A673 (cell line): Measurements from ENCODE around the gene DNAH14. TPM values are rescaled to one million over a fixed set of nuclear protein-coding genes. Genes with fewer than 3 reads are reported as not detected.

Experiments used
- BruUV-seq: library from RNA; stranded (reverse); fragments of 400-500 nt; replicated peaks from 2 replicates; lab custom pipeline; 2021; lab: Mats Ljungman, UMichigan
- CTCF ChIA-PET: fragments of 300-600 bp; sonication (Branson Sonifier 250); formaldehyde crosslinking; loops from one replicate; lab custom pipeline; 2022; ENCODE audit warnings: antibody characterized with exemption; lab: Charles Lee
- POLR2A ChIA-PET: fragments of 300-600 bp; sonication (Branson Sonifier 250); formaldehyde crosslinking; loops from one replicate; lab custom pipeline; 2022; ENCODE audit warnings: antibody characterized with exemption; ENCODE audit not compliant: low non-redundant PET; lab: Charles Lee
- DNase-seq: peaks from one replicate; pipeline ENCODE4 v3.0.0-alpha.2; 2015; ENCODE audit warnings: low spot score
- H3K27ac ChIP-seq: fragments of 200-600 bp; sonication (generic); 2 replicates; pipeline ENCODE4 v1.5.1; 2016; ENCODE audit warnings: mixed run types, low read depth, mild to moderate bottlenecking, mixed read lengths, antibody characterized with exemption, low read length; ENCODE audit not compliant: poor library complexity, severe bottlenecking
- H3K27me3 ChIP-seq: fragments of 200-600 bp; sonication (generic); replicated peaks from 2 replicates; pipeline ENCODE4 v1.6.1; 2017; ENCODE audit warnings: mixed run types, low read depth, mild to moderate bottlenecking, mixed read lengths, antibody characterized with exemption, low read length; ENCODE audit not compliant: insufficient read depth, poor library complexity
- H3K36me3 ChIP-seq: fragments of 200-600 bp; sonication (generic); 2 replicates; pipeline ENCODE4 v1.6.1; 2016; ENCODE audit warnings: mixed run types, mild to moderate bottlenecking, mixed read lengths, antibody characterized with exemption, low read length; ENCODE audit not compliant: insufficient read depth, poor library complexity, severe bottlenecking
- H3K4me1 ChIP-seq: fragments of 200-600 bp; sonication (generic); 2 replicates; pipeline ENCODE4 v1.6.1; 2017; ENCODE audit warnings: mixed run types, mild to moderate bottlenecking, mixed read lengths, antibody characterized with exemption, low read length; ENCODE audit not compliant: insufficient read depth, poor library complexity, severe bottlenecking
- H3K4me3 ChIP-seq: fragments of 200-600 bp; sonication (generic); 2 replicates; pipeline ENCODE4 v1.5.1; 2016; ENCODE audit warnings: low read depth, mixed run types, mild to moderate bottlenecking, mixed read lengths, low read length; ENCODE audit not compliant: poor library complexity, severe bottlenecking
- H3K9me3 ChIP-seq: fragments of 200-600 bp; sonication (generic); 2 replicates; pipeline ENCODE4 v1.6.1; 2016; ENCODE audit warnings: mixed run types, low read depth, mild to moderate bottlenecking, mixed read lengths, antibody characterized with exemption, low read length; ENCODE audit not compliant: poor library complexity, severe bottlenecking
- CTCF ChIP-seq: fragments of 300-800, 200-600 bp; sonication (generic); conservative IDR thresholded peaks from 2 replicates; pipeline ENCODE4 v1.5.1; 2017; ENCODE audit warnings: low read depth, mild to moderate bottlenecking, antibody characterized with exemption, low read length, moderate library complexity, mixed read lengths
- EZH2 ChIP-seq: fragments of 200-600 bp; sonication (generic); IDR thresholded peaks from 2 replicates; pipeline ENCODE4 v1.6.1; 2017; ENCODE audit warnings: borderline replicate concordance, low read depth, mild to moderate bottlenecking, mixed read lengths, antibody characterized with exemption, low read length; ENCODE audit not compliant: poor library complexity, severe bottlenecking
- intact Hi-C: fragments of 100-400 bp; cut with micrococcal nuclease; formaldehyde crosslinking; loops from one replicate; pipeline ENCODE4 v1.10.0; 2022; ENCODE audit not compliant: unreplicated experiment
- total RNA-seq: library from RNA; stranded (reverse); gene quantifications from 2 replicates; pipeline ENCODE4 v1.2.3, GENCODE V29; 2021

The DNAH14 gene
- total RNA-seq, 1 experiment from 2014 or later = 9.9 TPM

- Histone ChIP-seq H3K4me1 (no peaks in the 10 kb centered on the region), H3K4me3 (no peak overlapping the region), H3K27me3 (no peaks in the 10 kb centered on the region), H3K9me3 (no peaks in the 10 kb centered on the region), H3K27ac (no peak overlapping the region), H3K36me3 (no peaks in the 10 kb centered on the region)
- intact Hi-C loops = no loop called here
- no peak for DNase-seq
- CTCF ChIA-PET = no interaction called here
- POLR2A ChIA-PET = no interaction called here
- no TSS peak for BruUV-seq
- no peak for TF ChIP-seq CTCF
Measured at GRCh38 chr1:225435076-225435475, 505.6 kb downstream of the DNAH14 start.

- Histone ChIP-seq H3K27ac (no peak overlapping the region), H3K4me3 (no peak overlapping the region), H3K36me3 (no peaks in the 10 kb centered on the region), H3K27me3 (no peaks in the 10 kb centered on the region), H3K4me1 (no peaks in the 10 kb centered on the region), H3K9me3 (no peaks in the 10 kb centered on the region)
- no peak for DNase-seq
- no peak for TF ChIP-seq CTCF
- no peak for TF ChIP-seq EZH2
- intact Hi-C loops = no loop called here
- BruUV-seq = no TSS peak
- ChIA-PET POLR2A (no interaction called here), CTCF (no interaction called here)
Measured at GRCh38 chr1:225435487-225435886, 506.0 kb downstream of the DNAH14 start.

GRCh38 chr1:225435957-225436392, 506.5 kb downstream of the DNAH14 start:
- H3K36me3 ChIP-seq = no peaks in the 10 kb centered on the region
- no peak overlapping the region for H3K4me3 ChIP-seq
- intact Hi-C loops = no loop called here
- POLR2A ChIA-PET = no interaction called here
- no peak overlapping the region for H3K27ac ChIP-seq
- H3K27me3 ChIP-seq = no peaks in the 10 kb centered on the region
- BruUV-seq = no TSS peak
- H3K4me1 ChIP-seq = no peaks in the 10 kb centered on the region
- H3K9me3 ChIP-seq = no peaks in the 10 kb centered on the region
- TF ChIP-seq EZH2 (no peak), CTCF (no peak)
- CTCF ChIA-PET = no interaction called here
- no peak for DNase-seq
